ENCODE measurements around the gene MUC6. TPM values are rescaled to one million over a fixed set of nuclear protein-coding genes. Genes with fewer than 3 reads are reported as not detected.

MUC6 gene
- total RNA-seq, 4 donors from 2014 or later: 0.43 to 3.5 TPM; not detected in 2

- Histone ChIP-seq H3K4me1 (no peaks in the 10 kb centered on the region), H3K27me3 (no peaks in the 10 kb centered on the region), H3K4me3 (no peak overlapping the region), H3K9me3 (no peaks in the 10 kb centered on the region), H3K27ac (no peak overlapping the region), H3K36me3 (no peaks in the 10 kb centered on the region)
- no peak for TF ChIP-seq CTCF (IDR thresholded peaks at IDR 0.05)
- TF ChIP-seq POLR2A (IDR thresholded peaks at IDR 0.05): no peak
- DNase-seq: no peak
- intact Hi-C loops (cut with DNase I; ENCODE audit: low total_unique reads): no loop called here
Observed at GRCh38 chr11:981764-982163, 54.8 kb downstream of the MUC6 start.

- H3K9me3 ChIP-seq: no peaks in the 10 kb centered on the region
- no peaks in the 10 kb centered on the region for H3K4me1 ChIP-seq
- no peak for TF ChIP-seq CTCF (IDR thresholded peaks at IDR 0.05)
- TF ChIP-seq POLR2A (IDR thresholded peaks at IDR 0.05): no peak
- no peak for DNase-seq
- no peak overlapping the region for H3K4me3 ChIP-seq
- no peaks in the 10 kb centered on the region for H3K36me3 ChIP-seq
- no peaks in the 10 kb centered on the region for H3K27me3 ChIP-seq
- no peak overlapping the region for H3K27ac ChIP-seq
- intact Hi-C loops (cut with DNase I; ENCODE audit: low total_unique reads): no loop called here
Observed at GRCh38 chr11:980438-981357, 55.8 kb downstream of the MUC6 start.

GRCh38 chr11:978781-979180 lies 57.7 kb downstream of the MUC6 start:
- Histone ChIP-seq H3K36me3 (no peaks in the 10 kb centered on the region), H3K27me3 (no peaks in the 10 kb centered on the region), H3K4me3 (no peak overlapping the region), H3K9me3 (no peaks in the 10 kb centered on the region), H3K27ac (no peak overlapping the region), H3K4me1 (no peaks in the 10 kb centered on the region)
- no peak for DNase-seq
- intact Hi-C loops (cut with DNase I; ENCODE audit: low total_unique reads): no loop called here
- TF ChIP-seq CTCF (IDR thresholded peaks at IDR 0.05) (no peak), POLR2A (IDR thresholded peaks at IDR 0.05) (no peak)

- no peak for DNase-seq
- H3K4me3 ChIP-seq: no peak overlapping the region
- no peak for TF ChIP-seq CTCF (IDR thresholded peaks at IDR 0.05)
- H3K36me3 ChIP-seq: no peaks in the 10 kb centered on the region
- H3K27ac ChIP-seq: no peak overlapping the region
- no peaks in the 10 kb centered on the region for H3K4me1 ChIP-seq
- intact Hi-C loops (cut with DNase I; ENCODE audit: low total_unique reads): no loop called here
- H3K27me3 ChIP-seq: no peaks in the 10 kb centered on the region
- no peaks in the 10 kb centered on the region for H3K9me3 ChIP-seq
Observed at GRCh38 chr11:977830-978720, 58.4 kb downstream of the MUC6 start.

Measured in uterus (tissue), 4 donors.